Activated CD8-positive, alpha-beta T cell treated with anti-CD3 and anti-CD28 coated beads for 36 hours (primary cell): ENCODE data around the gene JAG2. TPM values are rescaled to one million over a fixed set of nuclear protein-coding genes. Genes with fewer than 3 reads are reported as not detected.

Experiments
- ATAC-seq: fragments of 200-7000 bp; cut with Tn5 transposase; one replicate; pipeline ENCODE4 v1.10.0; 2021; ENCODE audit warnings: mild to moderate bottlenecking, moderate library complexity
- CTCF ChIA-PET: fragments of 350-600 bp; sonication (Branson Sonifier 250); formaldehyde crosslinking; loops from one replicate; lab custom pipeline; 2021; ENCODE audit warnings: antibody characterized with exemption; lab: Charles Lee
- POLR2A ChIA-PET: fragments of 350-600 bp; sonication (Branson Sonifier 250); formaldehyde crosslinking; loops from one replicate; lab custom pipeline; 2021; ENCODE audit warnings: antibody characterized with exemption; lab: Charles Lee
- DNase-seq: peaks from one replicate; pipeline ENCODE4 v3.0.0-alpha.2; 2020
- H3K27ac Mint-ChIP-seq: one replicate; pipeline ENCODE4 v1.8.0; 2021; ENCODE audit warnings: mild to moderate bottlenecking, mixed read lengths
- H3K27me3 Mint-ChIP-seq: one replicate; pipeline ENCODE4 v1.8.0; 2021; ENCODE audit warnings: mixed read lengths
- H3K36me3 Mint-ChIP-seq: one replicate; pipeline ENCODE4 v1.8.0; 2021; ENCODE audit warnings: low read depth, mixed read lengths
- H3K4me1 Mint-ChIP-seq: one replicate; pipeline ENCODE4 v1.8.0; 2021; ENCODE audit warnings: low read depth, mixed read lengths
- H3K4me3 Mint-ChIP-seq: one replicate; pipeline ENCODE4 v1.8.0; 2021; ENCODE audit warnings: mild to moderate bottlenecking, moderate library complexity, mixed read lengths
- H3K9me3 Mint-ChIP-seq: one replicate; pipeline ENCODE4 v1.8.0; 2021; ENCODE audit warnings: mixed read lengths
- intact Hi-C: fragments of 100-400 bp; cut with micrococcal nuclease; formaldehyde crosslinking; loops from one replicate; pipeline ENCODE4 v1.10.0; 2022
- total RNA-seq, 2 experiments: library from RNA; stranded (reverse); gene quantifications; one replicate each; pipeline ENCODE4 v1.2.3, GENCODE V29; 2021
- TF ChIP-seq, protein P1 (sequence below): fragments of 200-600 bp; IDR thresholded peaks from one replicate; pipeline ENCODE4 v1.8.0; 2022; ENCODE audit warnings: antibody characterized with exemption, mild to moderate bottlenecking

The JAG2 gene
- total RNA-seq, 2 experiments from 2014 or later, result 3.6 to 4.1 TPM

DNA sequence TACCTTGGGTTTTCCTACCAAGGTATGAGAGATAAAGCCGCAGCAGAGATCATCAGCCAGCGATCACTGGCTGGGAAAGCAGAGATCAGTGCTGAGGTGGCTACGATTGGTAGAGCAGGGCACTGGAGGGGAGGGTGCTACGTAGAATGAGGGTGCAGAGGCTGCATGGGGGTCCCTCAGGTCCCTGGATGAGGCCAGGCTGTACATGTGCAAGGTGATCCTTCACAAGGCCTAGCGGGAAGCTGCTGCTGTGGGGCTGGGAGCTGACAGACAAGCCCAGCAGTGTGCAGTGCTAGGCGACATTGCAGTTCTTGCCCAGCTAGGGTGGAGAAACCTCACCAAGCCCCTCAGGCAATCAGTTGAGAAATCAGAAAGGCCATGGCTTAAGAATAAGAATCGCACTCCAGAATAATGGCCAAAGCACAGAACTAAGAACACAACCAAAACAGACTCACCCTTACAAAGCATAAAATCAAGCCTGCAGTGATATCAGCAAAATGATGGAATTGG lies 66.2 kb downstream of the JAG2 start:
- ATAC-seq (no peak), DNase-seq (no peak)
- TF ChIP-seq, protein P1, sequence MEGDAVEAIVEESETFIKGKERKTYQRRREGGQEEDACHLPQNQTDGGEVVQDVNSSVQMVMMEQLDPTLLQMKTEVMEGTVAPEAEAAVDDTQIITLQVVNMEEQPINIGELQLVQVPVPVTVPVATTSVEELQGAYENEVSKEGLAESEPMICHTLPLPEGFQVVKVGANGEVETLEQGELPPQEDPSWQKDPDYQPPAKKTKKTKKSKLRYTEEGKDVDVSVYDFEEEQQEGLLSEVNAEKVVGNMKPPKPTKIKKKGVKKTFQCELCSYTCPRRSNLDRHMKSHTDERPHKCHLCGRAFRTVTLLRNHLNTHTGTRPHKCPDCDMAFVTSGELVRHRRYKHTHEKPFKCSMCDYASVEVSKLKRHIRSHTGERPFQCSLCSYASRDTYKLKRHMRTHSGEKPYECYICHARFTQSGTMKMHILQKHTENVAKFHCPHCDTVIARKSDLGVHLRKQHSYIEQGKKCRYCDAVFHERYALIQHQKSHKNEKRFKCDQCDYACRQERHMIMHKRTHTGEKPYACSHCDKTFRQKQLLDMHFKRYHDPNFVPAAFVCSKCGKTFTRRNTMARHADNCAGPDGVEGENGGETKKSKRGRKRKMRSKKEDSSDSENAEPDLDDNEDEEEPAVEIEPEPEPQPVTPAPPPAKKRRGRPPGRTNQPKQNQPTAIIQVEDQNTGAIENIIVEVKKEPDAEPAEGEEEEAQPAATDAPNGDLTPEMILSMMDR, result no peak
- no peaks in the 10 kb centered on the region for H3K4me1 Mint-ChIP-seq
- CTCF ChIA-PET, result interaction anchor here (1.0 kb wide), 1 partner anchor 11 kb away, joined by 4 read pairs; no protein-coding TSS in a partner anchor
- intact Hi-C loops, result no loop called here
- no peak overlapping the region for H3K4me3 Mint-ChIP-seq
- POLR2A ChIA-PET, result no interaction called here
- peaks cover 29% of the 10 kb centered on the region for H3K27me3 Mint-ChIP-seq
- no peak overlapping the region for H3K27ac Mint-ChIP-seq
- no peaks in the 10 kb centered on the region for H3K36me3 Mint-ChIP-seq
- no peaks in the 10 kb centered on the region for H3K9me3 Mint-ChIP-seq

DNA sequence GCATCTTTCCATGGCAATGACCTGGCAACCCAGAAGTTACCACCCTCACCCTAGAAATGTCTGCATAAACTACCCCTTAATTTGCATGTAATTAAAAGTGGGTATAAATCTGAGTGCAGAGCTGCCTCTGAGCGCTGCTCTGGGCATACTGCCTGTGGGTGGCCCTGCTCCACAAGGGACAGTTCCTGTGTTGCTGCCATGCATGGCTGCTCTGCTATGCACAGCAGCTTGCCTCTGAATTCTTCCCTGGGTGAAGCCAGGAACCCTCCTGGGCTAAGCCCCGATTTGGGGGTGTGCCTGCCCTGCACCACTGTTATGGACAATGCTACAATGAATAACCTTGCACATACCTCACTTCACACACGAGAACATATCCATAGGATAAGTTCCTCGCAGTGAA lies 67.7 kb downstream of the JAG2 start:
- no peaks in the 10 kb centered on the region for H3K4me1 Mint-ChIP-seq
- TF ChIP-seq, protein P1, result no peak
- no peak for ATAC-seq
- intact Hi-C loops, result no loop called here
- H3K36me3 Mint-ChIP-seq, result no peaks in the 10 kb centered on the region
- peaks cover 21% of the 10 kb centered on the region for H3K27me3 Mint-ChIP-seq
- DNase-seq, result no peak
- H3K4me3 Mint-ChIP-seq, result no peak overlapping the region
- no peaks in the 10 kb centered on the region for H3K9me3 Mint-ChIP-seq
- H3K27ac Mint-ChIP-seq, result no peak overlapping the region
- CTCF ChIA-PET, result no interaction called here
- POLR2A ChIA-PET, result no interaction called here

DNA sequence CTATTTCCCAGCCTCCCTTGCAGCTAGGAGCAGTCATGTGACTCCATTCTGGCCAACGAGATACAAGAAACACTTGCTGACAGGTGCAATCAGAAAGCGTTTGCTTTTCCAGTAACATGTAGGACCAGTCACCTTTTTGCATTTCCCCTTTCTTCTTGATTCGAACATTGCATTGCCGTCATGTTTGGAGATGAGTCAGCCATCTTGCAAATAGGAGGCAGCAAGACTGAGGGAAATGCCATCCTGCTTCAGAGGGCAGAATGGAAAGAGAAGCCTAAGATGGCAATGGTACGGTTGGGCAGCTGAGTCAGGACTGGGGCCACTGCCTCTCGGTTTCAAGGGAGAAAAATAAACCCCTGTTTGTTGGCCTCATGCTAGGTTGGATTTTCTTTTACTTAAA lies 68.8 kb downstream of the JAG2 start:
- ChIA-PET CTCF (interaction anchor here (0.7 kb wide), 1 partner anchor 9 kb away, joined by 3 read pairs; no protein-coding TSS in a partner anchor), POLR2A (no interaction called here)
- DNase-seq (no peak), ATAC-seq (no peak)
- no peaks in the 10 kb centered on the region for H3K36me3 Mint-ChIP-seq
- H3K27ac Mint-ChIP-seq, result no peak overlapping the region
- H3K27me3 Mint-ChIP-seq, result peaks cover 16% of the 10 kb centered on the region
- intact Hi-C loops, result no loop called here
- TF ChIP-seq, protein P1, result no peak
- H3K4me3 Mint-ChIP-seq, result no peak overlapping the region
- no peaks in the 10 kb centered on the region for H3K9me3 Mint-ChIP-seq
- no peaks in the 10 kb centered on the region for H3K4me1 Mint-ChIP-seq

DNA sequence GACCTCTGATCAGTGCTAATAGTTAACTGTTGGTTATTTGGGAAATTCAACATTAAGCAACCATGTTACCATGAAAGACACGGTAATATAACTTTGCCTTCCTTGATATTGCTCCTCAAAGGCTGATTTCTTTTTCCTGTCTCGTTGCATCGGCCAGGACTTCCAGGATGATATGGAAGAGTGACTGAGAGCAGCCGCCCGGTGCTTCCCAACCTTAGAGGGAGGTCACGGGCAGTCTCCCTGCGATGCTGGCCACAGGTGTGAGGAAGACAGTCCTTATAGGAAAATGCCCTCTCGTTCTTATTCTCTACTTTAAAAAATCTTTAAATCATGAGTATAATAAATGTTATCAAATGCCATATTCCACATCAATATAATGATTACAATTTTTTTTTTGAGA lies 70.3 kb downstream of the JAG2 start:
- Mint-ChIP-seq H3K9me3 (no peaks in the 10 kb centered on the region), H3K27me3 (peaks cover 8% of the 10 kb centered on the region), H3K4me3 (no peak overlapping the region), H3K27ac (no peak overlapping the region), H3K4me1 (peaks cover 6% of the 10 kb centered on the region), H3K36me3 (no peaks in the 10 kb centered on the region)
- CTCF ChIA-PET, result interaction anchor here (1.2 kb wide), 1 partner anchor 8 kb away, joined by 5 read pairs; no protein-coding TSS in a partner anchor
- intact Hi-C loops, result no loop called here
- TF ChIP-seq, protein P1, result no peak
- POLR2A ChIA-PET, result no interaction called here
- no peak for ATAC-seq
- no peak for DNase-seq

DNA sequence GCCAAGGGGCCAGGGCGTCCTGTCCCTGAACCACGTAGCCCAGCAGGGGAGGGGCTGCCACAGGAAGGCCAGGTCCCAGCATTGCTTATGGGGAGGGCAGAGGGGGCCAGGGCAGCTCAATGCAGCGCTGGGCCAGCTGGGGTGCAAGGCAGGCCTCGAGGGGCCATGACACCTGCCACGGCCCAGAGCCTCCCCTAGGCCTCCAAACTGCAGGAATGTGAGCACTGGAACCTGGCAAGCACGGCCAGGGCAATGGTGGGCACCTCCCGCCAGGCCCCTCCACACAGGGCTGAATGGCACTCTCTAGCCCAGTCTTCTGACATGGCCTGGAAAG lies 70.8 kb downstream of the JAG2 start:
- no peak overlapping the region for H3K4me3 Mint-ChIP-seq
- H3K9me3 Mint-ChIP-seq, result no peaks in the 10 kb centered on the region
- POLR2A ChIA-PET, result no interaction called here
- H3K27ac Mint-ChIP-seq, result no peak overlapping the region
- ATAC-seq, result no peak
- peaks cover 6% of the 10 kb centered on the region for H3K27me3 Mint-ChIP-seq
- intact Hi-C loops, result no loop called here
- H3K4me1 Mint-ChIP-seq, result peaks cover 8% of the 10 kb centered on the region
- CTCF ChIA-PET, result no interaction called here
- TF ChIP-seq, protein P1, result no peak
- DNase-seq, result no peak
- no peaks in the 10 kb centered on the region for H3K36me3 Mint-ChIP-seq
